Measurements from ENCODE around the gene CYP4V2.

- TF ChIP-seq CTCF (conservative IDR thresholded peaks at IDR 0.05 in 1 of 2, IDR thresholded peaks at IDR 0.05 in 1 of 2; ENCODE audit: extremely low read depth in 1 of 2, insufficient read depth in 1 of 2, low read depth in 1 of 2, low read length in 2 of 2) (no peak), EZH2 (IDR thresholded peaks at IDR 0.05; ENCODE audit: borderline replicate concordance, low read length) (no peak)
Measured at GRCh38 chr4:186240452-186240847, 49.1 kb downstream of the CYP4V2 start.
